NB4 (cell line): ENCODE data around the gene UROC1.

Source experiments
- DNase-seq: peaks from one replicate; pipeline ENCODE4 v3.0.0; 2010; ENCODE audit warnings: low read depth
- H3K4me3 ChIP-seq: one replicate; pipeline ENCODE4 v1.5.1; 2011; ENCODE audit warnings: mild to moderate bottlenecking, low read depth, low read length, moderate library complexity
- CTCF ChIP-seq: IDR thresholded peaks from one replicate; pipeline ENCODE4 v1.5.1; 2012; ENCODE audit warnings: low read depth, low read length
- MAX ChIP-seq: IDR thresholded peaks from 2 replicates; pipeline ENCODE4 v1.6.1; 2011; ENCODE audit warnings: low read depth, low read length
- MYC ChIP-seq: IDR thresholded peaks from 2 replicates; pipeline ENCODE4 v1.6.1; 2011; ENCODE audit warnings: low read depth, low read length
- POLR2A ChIP-seq: IDR thresholded peaks from 2 replicates; pipeline ENCODE4 v1.6.1; 2011; ENCODE audit warnings: mild to moderate bottlenecking; ENCODE audit not compliant: insufficient read length; ENCODE audit errors: extremely low read depth

The UROC1 gene

GRCh38 chr3:126551839-126552687 lies 34.5 kb upstream of the UROC1 start:
- DNase-seq: no peak
- TF ChIP-seq CTCF (no peak), POLR2A (no peak), MYC (no peak), MAX (no peak)

GRCh38 chr3:126551121-126551838 lies 33.7 kb upstream of the UROC1 start:
- TF ChIP-seq MAX (no peak), MYC (no peak), POLR2A (no peak), CTCF (no peak)
- DNase-seq: no peak
- no peak overlapping the region for H3K4me3 ChIP-seq

More at GRCh38 chr3:126551839-126552687, 34.5 kb upstream of the UROC1 start:
- no peak overlapping the region for H3K4me3 ChIP-seq

- no peak overlapping the region for H3K4me3 ChIP-seq
- DNase-seq: no peak
- no peak for TF ChIP-seq MAX
- no peak for TF ChIP-seq CTCF
- no peak for TF ChIP-seq MYC
- no peak for TF ChIP-seq POLR2A
Observed at GRCh38 chr3:126550488-126551051, 33.0 kb upstream of the UROC1 start.

GRCh38 chr3:126549861-126550487 lies 32.4 kb upstream of the UROC1 start:
- TF ChIP-seq POLR2A (no peak), MAX (no peak), MYC (no peak), CTCF (no peak)
- DNase-seq: no peak
- H3K4me3 ChIP-seq: no peak overlapping the region

GRCh38 chr3:126548556-126549466 lies 31.2 kb upstream of the UROC1 start:
- DNase-seq: no peak
- TF ChIP-seq MAX (no peak), CTCF (no peak)
- no peak overlapping the region for H3K4me3 ChIP-seq
